ENCODE measurements around the gene RBPJ.

The RBPJ gene

DNA sequence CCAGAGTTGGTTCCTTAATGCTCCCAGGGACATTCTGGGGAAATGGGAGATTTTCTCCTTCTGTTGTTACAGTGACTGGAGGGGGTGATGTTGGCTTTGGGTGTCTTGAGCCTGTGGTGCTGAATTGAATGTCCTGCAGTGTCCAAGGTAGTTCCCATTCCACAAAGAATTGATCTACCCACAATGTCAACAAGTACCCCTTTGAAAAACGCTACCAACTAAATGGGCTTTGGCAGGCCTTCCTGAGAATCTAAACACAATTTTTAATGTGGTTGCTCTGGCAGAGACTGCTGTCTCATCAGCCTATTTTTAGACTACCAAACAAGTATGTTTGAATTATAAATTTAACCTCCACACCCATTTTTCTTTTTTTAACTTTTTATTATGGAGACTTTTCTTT, 100.1 kb downstream of the RBPJ start:
- DNase-seq = no peak

DNA sequence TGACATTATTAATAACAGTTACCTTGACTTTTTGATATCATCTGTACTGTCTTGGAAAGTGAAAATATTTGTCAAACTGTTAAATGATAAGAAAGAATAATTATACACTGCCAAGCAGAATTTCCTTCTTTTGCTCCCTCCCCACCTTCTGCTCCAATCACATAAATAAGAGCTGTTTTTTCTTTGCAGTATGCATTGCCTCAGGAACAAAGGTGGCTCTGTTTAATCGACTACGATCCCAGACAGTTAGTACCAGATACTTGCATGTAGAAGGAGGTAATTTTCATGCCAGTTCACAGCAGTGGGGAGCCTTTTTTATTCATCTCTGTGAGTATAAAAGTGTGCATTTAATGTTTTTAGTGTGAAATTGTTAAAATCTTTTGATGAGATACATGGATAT, 103.3 kb downstream of the RBPJ start:
- no peak for DNase-seq

DNA sequence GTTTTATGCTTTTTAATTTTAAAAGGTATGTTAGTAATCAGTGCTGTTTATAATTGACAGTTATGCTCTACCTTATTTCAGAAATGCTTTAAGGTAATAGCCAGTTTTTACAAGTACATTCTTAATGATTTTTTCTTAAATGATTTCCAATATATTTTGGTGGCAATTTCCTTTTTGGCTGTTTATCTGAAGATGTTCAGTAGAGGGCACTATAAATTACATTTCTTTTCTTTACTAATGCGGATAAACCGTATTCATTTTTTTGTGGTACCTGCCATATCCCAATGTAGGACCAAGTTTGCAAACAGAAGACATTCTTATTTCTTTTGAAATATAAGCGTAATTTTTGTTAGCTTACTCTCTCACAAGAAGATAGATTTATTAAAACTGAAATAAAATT, 104.0 kb downstream of the RBPJ start:
- no peak for DNase-seq

DNA sequence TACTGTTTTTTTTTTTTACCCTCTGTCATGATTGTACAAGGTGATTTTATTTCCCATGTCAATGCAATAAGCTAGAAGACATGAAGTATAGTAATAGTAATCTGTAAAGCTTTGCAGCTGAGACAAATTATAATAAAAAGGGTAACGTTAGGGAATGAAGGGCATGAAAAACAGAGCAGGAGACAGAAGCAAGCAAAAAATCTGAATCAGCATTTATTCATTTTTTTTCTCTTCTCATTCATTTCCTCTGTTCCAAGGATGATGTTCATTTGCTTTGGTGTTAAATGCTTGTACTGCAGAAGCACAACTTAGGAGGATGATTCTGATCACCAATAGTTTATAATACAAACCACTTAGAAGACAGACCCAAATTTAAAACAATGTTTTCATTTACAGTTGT, 105.1 kb downstream of the RBPJ start:
- DNase-seq = no peak

DNA sequence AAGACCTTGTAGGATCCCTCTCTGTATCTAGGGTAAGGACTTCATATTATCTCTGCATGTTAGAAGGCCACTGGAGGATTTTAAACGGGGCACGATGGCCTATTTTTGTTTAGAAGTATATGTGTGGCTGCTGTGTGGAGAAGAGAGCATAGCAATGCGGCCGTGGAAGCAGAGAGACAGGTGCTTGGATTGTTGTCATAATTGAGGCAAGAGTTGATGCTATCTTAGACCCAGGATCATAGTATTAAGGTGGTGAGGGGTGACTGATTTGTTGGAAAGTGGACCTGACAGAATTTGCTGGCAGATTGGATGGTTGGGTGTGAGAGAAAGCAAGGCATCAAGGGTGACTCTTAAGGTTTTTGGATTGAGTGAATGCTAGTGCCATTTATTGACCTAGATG, 106.1 kb downstream of the RBPJ start:
- DNase-seq = no peak

DNA sequence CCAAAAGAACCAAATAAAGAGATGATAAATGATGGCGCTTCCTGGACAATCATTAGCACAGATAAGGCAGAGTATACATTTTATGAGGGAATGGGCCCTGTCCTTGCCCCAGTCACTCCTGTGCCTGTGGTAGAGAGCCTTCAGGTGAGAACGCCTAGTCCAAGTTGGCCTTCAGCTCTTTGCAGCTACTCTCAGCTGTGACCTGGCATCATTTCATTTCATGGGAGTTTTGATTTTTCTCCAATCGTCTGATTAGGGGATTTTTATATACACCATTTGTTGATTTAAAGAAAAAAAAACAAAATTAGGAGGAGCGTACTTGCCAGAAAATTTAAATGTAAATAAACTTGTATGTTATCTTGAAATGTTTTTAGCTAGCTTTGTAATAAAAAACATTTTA, 109.1 kb downstream of the RBPJ start:
- no peak for DNase-seq

DNA sequence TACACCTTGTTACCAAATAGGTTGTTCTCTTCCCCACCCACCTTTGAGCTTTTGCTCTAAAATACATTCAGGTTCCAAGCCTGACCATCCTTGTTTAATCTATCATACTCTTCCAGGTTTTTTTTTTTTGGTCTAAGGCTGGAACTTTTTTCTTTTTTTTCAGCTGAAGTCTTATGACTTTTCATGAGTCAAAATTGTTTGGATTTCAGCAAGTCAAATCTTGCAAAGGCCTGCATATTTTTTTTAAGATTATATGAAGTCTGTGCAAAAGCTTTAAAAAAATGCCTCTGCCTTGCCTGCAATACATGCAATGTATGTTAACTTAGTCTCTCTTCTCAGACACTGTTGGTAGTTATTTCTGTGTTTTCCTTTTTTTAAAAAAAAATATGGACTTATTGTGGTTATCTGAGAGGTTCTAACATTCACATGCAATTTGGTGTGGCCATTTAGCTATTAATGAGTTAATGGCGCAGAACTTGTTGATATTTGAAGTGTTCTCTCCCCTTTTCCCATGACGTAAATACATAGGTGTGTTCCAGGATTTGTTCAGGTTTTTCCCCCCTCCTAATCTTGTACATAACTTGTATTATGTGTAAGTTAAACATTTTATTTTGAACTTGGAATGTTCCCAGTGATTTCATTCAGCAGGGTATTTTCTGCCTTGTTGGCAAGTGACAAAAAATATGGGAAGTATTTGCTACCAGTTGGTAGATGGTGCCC, 110.8 kb downstream of the RBPJ start:
- no peak for DNase-seq

DNA sequence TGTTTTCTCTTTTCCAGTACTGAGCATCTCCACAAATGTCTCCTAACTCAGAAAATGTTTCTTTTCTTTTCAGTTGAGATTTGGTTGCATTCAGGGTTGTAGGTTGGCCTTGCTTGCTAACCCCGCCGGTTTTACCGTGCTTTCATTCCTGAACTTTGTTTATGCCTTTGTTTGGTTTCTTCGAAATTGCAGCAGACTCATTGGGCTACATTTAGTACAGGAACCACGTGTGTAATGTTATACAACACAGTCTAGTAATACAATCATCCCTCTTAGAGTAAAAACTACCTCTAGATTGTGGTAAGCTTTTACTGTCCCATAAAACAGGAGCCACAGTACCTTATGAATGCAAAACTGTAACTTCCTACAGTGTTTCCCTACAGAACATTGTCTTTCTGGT, 111.6 kb downstream of the RBPJ start:
- no peak for DNase-seq

DNA sequence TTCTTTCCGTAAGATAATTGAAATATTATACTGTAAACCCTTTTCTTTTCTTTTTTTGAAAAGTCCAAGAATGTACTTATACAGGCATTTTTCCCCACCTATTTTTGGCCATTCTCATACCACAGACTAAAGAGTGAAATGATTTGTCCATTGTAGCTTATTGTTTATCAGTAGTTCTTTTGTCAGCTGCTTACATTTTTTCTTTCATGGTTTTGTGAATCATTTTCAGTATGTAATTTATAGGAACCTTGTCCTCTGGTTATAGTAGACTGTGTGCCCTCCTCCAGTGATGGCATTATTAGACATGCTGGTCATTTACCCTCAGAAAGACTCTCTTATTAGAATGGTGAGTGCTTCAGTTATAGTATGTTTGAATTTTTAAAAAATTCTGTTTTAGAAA, 112.7 kb downstream of the RBPJ start:
- DNase-seq = no peak

DNA sequence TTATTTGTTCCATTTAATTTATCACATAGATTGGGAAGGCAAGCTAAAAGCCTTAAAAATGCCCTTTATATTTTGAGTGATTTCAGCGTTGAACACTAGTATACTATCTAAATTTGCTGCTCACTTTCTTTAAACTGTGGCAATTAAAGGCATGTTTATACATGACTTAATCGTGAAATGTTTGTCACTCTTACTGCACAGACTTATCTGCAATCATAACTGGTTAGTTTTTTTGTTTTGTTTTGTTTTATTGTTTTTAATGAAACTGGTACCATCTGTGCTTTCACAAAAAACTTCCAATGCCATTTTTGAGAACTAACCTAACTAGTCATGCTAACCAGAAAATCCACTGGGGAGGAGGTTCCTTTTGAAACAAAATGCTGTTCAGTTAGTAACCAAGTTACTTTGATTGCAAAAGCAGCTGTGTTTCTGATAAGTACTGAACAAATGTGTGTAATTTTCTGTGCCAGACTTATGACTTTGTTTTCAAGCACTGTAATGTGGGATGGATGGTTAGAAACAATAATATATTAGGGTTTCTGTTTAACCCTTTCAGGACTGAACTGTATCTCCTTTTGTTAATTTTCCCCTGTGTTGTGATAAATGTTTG, 113.3 kb downstream of the RBPJ start:
- DNase-seq = no peak

DNA sequence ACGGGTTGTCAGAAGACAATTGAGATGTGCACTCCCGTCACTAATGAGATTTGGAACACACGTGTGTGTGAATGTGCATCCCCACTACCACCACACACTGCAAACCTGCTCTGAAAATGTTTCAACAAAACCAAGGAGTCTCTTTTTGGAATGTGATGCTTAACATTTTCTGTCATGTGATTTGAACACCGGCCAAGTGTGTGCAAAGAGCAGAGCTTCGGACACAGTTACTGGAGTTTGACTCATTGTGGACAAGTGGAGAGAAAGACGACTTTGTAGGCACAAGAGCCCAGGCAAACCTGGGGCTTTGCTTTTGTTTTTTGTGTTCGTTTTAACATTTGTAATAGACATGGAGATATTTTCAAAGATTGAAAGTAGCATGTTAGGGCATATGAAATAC, 120.3 kb downstream of the RBPJ start:
- DNase-seq = no peak

DNA sequence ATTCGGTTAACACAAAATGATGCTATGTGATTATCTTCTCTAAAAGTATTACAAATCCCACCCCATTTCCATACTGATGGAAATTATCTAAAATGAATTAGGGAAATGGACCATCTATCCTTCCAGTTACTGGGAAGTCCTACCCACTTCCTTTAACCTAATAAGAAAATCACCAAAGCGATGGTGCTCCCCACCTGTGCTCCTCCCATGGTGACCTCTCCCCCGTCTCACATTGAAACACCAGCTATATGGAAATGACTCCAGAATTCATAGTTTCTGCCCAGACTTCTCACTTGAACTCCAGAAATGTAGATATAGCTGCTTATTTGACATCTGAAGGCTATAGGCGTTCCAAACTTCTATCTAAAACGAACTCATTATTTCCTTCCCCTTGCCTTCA, 121.0 kb downstream of the RBPJ start:
- no peak for DNase-seq

DNA sequence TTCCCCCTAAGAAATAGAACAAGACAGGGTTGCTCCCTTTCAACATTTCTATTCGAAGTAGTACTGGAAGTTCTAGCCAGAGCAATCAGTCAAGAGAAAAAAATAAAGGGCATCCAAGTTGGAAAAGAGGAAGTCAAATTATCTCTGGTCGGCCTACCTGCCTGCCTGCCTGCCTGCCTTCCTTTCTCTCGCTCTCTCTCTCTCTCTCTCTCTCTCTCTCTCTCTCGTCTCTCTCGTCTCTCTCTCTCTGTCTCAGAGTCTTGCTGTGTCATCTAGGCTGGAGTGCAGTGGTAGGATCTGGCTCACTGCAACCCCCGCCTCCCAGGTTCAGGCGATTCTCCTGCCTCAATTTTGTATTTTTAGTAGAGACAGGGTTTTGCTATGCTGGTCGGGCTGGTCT, 126.6 kb downstream of the RBPJ start:
- DNase-seq = no peak

DNA sequence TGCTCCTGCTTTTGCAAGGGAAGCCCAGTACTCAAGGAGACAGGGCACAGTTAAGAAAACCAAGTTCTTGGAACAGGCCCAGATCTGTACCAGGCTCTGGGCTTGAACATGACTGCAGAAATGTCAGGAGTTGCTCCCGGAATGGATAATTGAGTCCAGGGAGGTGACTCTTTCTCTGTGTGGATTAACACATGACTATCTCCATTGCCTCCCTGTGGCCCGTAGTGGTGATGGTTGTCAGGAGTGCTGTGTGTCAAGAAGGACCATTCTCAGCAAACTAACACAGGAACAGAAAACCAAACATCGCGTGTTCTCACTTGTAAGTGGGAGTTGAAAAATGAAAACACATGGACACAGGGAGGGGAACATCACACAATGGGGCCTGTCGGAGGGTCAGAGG, 129.6 kb downstream of the RBPJ start:
- DNase-seq = no peak

DNA sequence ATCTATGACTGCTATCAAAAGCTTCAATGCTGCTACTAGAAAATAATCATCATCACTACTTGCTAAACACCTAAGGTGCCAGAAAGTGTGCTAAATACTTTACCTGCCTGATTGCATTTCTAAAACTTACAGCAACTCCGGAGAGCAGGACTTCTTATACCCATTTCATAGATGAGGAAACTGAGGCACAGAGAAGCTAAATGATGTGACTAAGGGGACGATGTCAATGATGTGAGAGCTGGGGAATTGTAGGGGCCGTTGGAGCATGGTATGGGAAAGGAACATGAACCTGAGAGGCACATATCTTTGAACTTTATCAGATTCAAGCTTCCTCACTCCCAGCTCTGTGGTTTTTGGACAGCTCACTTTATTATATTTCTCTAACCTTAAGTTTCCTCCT, 130.8 kb downstream of the RBPJ start:
- DNase-seq = no peak

DNA sequence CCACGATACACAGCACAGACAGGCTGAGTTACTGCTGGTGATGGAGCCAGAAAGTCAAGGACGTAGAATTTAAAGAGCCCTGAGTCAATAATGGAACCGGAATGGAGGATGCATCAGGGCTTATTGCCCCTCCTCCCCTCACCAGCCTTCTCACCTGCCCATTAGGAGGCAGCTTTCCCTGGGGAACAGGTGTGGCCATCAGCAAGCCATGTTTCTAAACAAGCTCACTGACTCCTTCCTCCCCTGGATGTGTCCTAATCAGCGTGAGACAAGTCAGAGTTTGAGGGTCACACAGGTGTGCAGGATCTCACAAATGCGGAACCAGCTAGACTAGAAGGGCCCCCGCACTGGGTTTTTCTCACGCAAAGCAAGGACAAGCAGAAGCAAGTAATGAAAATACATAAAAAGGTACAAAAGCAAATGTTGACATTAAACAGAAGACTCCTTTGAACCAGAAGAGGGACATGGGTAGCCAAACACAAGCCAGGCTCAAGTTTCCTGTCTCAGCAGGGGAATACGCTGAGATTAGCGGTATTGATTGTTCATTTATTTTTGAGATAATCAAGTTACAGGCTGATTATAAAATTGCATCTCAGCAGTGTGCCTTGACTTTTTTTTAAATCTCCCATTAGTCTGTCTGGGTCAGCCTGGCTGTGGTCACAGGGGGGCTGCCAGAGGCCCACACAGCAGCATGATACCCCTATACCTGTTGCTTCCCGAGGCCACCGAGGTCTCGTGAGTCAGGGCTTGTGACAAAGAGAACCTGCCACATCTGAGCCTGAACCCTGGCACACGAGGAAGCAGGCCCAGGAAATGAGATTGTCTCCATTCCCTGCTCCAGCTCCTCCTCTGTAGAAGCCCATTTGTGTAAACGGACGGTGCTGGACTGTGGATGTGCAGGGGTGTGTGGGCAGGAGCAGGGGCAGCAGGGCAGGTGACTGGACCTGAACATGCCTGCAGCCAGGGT, 132.0 kb downstream of the RBPJ start:
- DNase-seq = no peak

DNA sequence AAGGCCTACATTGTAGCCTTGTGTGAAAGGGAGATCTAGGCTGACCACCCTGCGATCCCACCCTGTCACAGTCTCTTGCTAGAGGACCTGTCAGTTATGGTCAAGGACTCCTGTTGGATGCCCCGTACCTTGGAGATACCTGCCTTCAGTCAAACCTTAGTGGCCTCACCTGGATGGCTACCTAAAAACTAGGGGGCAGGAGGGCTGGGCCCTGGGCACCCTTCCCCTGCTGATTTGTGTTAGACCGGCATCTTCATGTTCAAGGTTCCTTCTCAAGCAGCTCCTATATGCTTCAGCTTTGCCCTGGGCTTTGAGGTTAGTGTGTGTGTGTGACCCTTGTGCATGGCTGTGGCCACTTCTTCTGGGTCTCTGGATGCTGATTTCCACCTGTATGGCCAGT, 134.1 kb downstream of the RBPJ start:
- no peak for DNase-seq

DNA sequence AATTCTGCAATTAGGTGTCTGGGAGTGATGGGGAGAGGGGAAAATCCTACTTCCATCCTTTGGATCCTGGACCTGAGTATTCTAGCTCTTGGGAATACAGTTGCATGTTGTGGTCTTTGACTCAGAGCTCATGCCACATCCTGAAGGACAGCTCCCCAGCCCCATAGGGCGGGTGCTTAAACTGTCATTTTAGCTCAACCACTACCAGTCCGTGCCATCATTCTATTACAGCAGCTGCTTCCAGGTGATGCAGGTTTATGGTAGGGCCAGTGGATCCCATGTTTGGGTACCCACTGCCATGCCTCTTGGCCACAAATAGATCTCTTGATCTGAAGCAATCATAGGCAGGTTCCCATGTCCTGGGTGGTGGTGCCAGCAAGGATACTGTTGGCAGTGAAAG, 134.8 kb downstream of the RBPJ start:
- no peak for DNase-seq

DNA sequence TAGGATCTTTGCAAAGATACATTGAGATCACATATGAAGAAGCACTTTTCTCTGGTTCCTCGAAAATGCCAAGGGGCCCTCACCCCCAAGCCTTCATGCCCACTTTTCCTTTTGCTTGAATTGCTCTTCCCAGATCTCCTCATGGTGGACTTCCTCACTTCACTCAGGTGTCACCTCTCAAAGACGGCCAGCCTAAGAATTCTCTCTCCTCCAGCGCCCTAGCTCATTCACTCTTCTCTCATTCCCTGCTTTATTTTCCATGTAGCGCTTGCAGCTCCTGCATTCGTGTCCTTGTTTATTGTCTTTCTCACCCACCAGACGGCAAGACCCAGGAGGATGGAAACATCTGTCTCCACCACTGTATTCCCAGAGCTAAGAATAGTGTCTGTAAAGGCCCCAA, 136.6 kb downstream of the RBPJ start:
- DNase-seq = no peak

DNA sequence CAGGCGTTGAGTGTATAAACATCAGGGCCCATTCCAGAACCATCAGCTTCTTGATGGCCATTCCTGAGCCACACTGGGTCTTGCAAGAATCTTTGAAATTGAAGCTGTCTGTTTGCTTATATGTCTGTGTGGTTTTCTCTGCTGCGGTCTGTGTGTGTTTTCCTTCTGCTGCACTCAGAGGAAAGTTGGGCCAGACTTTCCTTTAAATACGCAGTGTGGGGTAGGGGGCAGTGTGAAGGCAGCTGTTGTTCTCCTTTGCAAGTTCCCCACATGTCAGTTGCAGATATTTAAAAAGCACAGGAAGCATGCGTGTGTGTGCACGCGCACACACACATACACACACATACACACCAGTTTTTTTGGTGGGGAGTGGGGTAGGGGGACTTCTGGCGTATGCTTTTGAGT, 137.3 kb downstream of the RBPJ start:
- DNase-seq = peak in 1 of 3 donors; percentile 4

DNA sequence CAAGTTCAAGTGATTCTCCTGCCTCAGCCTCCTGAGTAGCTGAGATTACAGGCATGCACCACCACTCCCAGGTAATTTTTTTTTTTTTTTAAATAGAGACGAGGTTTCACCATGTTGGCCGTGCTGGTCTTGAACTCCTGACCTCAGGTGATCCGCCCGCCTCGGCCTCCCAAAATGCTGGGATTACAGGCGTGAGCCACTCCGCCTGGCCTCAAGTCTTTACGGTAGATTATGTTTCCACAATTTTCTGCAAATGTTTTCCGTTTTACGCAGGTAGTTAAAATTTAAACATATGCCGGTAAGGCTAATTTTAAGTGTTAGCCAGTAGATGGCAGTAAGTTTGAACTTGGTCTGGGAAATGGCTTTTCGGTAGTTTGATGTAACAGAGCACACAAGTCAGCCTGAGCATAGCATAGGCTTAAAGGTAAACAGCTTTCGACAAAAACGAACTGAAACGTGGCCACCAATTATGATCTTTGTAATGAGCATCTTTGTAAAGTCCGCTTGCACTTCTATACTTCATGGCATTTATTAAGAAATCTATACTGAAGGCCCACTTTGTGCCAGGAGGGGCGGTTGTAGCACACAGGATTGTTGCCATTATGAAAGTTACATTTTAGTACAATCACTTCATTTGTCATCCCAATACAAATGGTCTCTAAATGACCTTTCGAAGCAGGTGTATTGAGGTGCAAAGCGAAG, 138.4 kb downstream of the RBPJ start:
- peak; percentile 44 to 65 (median 60) for DNase-seq

DNA sequence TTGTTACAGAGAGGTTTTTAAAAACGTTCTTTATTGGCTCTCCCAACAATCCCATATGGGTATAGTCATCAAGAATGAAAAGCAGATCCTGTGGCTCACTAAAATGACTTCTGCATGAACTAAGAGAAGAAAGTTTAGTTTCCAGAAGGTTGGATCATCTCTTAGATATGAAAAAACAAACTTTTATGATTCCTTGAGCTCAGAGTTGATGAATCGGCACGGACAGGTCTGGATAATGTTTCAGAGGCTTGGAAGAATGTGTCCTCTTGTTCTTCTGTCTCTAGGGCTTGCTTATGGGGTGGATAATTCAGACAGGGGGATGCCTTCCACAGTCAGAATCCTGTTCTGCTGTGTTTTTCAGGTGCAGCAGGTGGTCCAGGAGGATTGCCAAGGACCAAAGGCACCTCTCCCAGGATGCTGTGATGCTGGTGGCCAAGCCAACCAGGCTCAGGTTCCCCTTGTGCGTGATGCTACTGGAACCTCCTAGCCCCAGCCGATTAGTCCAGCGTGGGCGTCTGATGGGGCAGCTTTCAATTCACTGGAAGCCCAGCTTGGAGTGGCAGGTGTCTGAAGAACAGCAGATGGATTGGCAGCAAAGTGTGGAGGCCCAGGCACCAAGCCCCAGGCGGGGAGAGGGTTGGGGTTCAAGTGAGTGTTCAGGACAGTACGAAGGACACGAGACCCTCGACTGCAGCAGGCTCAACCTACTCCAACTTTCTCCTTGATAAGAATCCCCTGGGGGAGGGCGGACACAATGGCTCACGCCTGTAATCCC, 139.1 kb downstream of the RBPJ start:
- DNase-seq = no peak
